Heart right ventricle (tissue), 16 donors: ENCODE data around the gene GAB3. TPM values are rescaled to one million over a fixed set of nuclear protein-coding genes. Genes with fewer than 3 reads are reported as not detected.
"Not testable (repeated sequence)": the region's sequence is repeated elsewhere in the genome, so short reads cannot be mapped to it uniquely, and the experiment has no call there.

Experiments used
- ATAC-seq, 8 donors: fragments of 200-7000 bp; cut with Tn5 transposase; one replicate each; pipeline ENCODE4 v1.9.1; 2020; ENCODE audit warnings: mild to moderate bottlenecking in 8 of 8, moderate library complexity in 8 of 8, moderate number of reproducible peaks in 1 of 8
- DNase-seq, 2 donors: peaks; one replicate each; pipeline ENCODE4 v3.0.0-alpha.2; 2020
- H3K27ac ChIP-seq, 10 donors: fragments of 200-600 bp; sonication (generic) in 2 of 10; one replicate each; pipeline versions ENCODE4 v1.5.0 to v1.8.0; 2020 to 2022; ENCODE audit warnings: mild to moderate bottlenecking in 3 of 10
- H3K27me3 ChIP-seq, 7 donors: fragments of 200-600 bp; one replicate each; pipeline ENCODE4 v1.8.0; 2021 to 2022; ENCODE audit warnings: mild to moderate bottlenecking in 2 of 7
- H3K36me3 ChIP-seq, 9 donors: fragments of 200-600 bp; sonication (generic) in 1 of 9; one replicate each; pipeline versions ENCODE4 v1.5.0 to v1.8.0; 2020 to 2022; ENCODE audit warnings: mild to moderate bottlenecking in 2 of 9
- H3K4me1 ChIP-seq, 9 donors: fragments of 200-600 bp; sonication (generic) in 1 of 9; one replicate each; pipeline versions ENCODE4 v1.5.0 to v1.8.0; 2020 to 2022; ENCODE audit warnings: mild to moderate bottlenecking in 4 of 9
- H3K4me3 ChIP-seq, 10 donors: fragments of 200-600 bp; sonication (generic) in 2 of 10; one replicate each; pipeline versions ENCODE4 v1.5.0 to v1.8.0; 2020 to 2022; ENCODE audit warnings: mild to moderate bottlenecking in 7 of 10, moderate library complexity in 2 of 10
- H3K9me3 ChIP-seq, 11 donors: fragments of 200-600 bp in 10 of 11; sonication (generic) in 2 of 11; one replicate each; pipeline versions ENCODE4 v1.5.0 to v1.8.0; 2013 to 2022; ENCODE audit warnings: mild to moderate bottlenecking in 2 of 11, control low read depth in 1 of 11, moderate library complexity in 1 of 11
- CTCF ChIP-seq, 9 donors: fragments of 200-600 bp; sonication (generic) in 2 of 9; IDR thresholded peaks; one replicate each; pipeline versions ENCODE4 v1.5.0 to v1.8.0; 2021 to 2022; ENCODE audit warnings: antibody characterized with exemption in 9 of 9, mild to moderate bottlenecking in 5 of 9, moderate library complexity in 1 of 9
- WGBS, 2 donors: extraction: QIAGEN DNeasy Blood & Tissue Kit; methylation state at CpG; one replicate each; pipeline ENCODE4 v1.1.7; 2013; ENCODE audit warnings: inconsistent platforms in 1 of 2; 5-methylcytosine and 5-hydroxymethylcytosine counted together
- intact Hi-C, 10 donors: fragments of 100-400 bp; cut with DNase I; formaldehyde crosslinking; loops; one replicate each; pipeline versions ENCODE4 v1.11.1 to v1.14.2; 2022
- polyA plus RNA-seq, 2 donors: library from polyadenylated mRNA; stranded (reverse); fragments of 200-250 nt; gene quantifications; one replicate each; pipeline ENCODE4 v1.2.3, GENCODE V29; 2013
- total RNA-seq, 10 donors: library from RNA; stranded (reverse); fragmentation: NEBNext Ultra II Directional in 3 of 10; extraction: Animal tissue kit (Norgen Biotek cat#: 25700) in 3 of 10; gene quantifications; one replicate each; pipeline versions ENCODE4 v1.2.1 to v1.2.4, GENCODE V29; 2021 to 2023
- donor health status: Arrhythmogenic right ventricular cardiomyopathy.
- donor health status: ischemic (EF 13 %, LVEDD 7.1; RV severe dilation, severe dysfunction).
- donor health status: healthy with polysubstance abuse.
- donor health status: DM: no; HTN: yes; CAD: no.
- donor health status: DM: no; HTN: no; CAD: no.
- donor health status: ischemic (EF 25% LVEDD 6.9; RV normal size, moderate dysfunction).
- donor health status: ischemic (EF 25% LVEDD 5.7; RV mildly dilated, moderate dysfunction).
- donor health status: healthy.
- donor health status: DM: yes; HTN: yes; CAD: no.
- donor health status: Ischemic cardiomyopathy.
- donor health status: ischemic (EF 35%, LVEDD 5.7; RV mildly dilated, moderate dysfunction).
- donor health status: nonischemic (EF 11% LVEDD 7.7; RV severe dilation, severe dysfunction).
- donor health status: DM: yes; HTN: yes; CAD: no.
- donor health status: PGD.
- donor health status: ischemic (EF 29% LVEDD 5.4; RV normal size, mild dysfunction).
- donor health status: nonischemic (EF 23%, LVEDD 6.1; RV moderate dilation, normal function).

Gene GAB3
- total and polyA plus RNA-seq, 12 donors, result 5.9 to 32.1 (median 22.0) TPM

GRCh38 chrX:154654925-154655324, 96.0 kb downstream of the GAB3 start:
- no peaks in the 10 kb centered on the region for H3K36me3 ChIP-seq
- no peaks in the 10 kb centered on the region for H3K27me3 ChIP-seq
- DNase-seq (no peak), ATAC-seq (no peak)
- no peaks in the 10 kb centered on the region for H3K4me1 ChIP-seq
- H3K4me3 ChIP-seq, result no peak overlapping the region
- no peak for TF ChIP-seq CTCF (IDR thresholded peaks at IDR 0.05)
- H3K9me3 ChIP-seq, result no peaks in the 10 kb centered on the region
- intact Hi-C loops, result no loop called here
- H3K27ac ChIP-seq, result no peak overlapping the region
- WGBS, 2 donors, result 88 to 94% methylated on average over 12 to 15 of the region's 15 CpGs

- Histone ChIP-seq H3K4me3 (no peak overlapping the region), H3K27ac (no peak overlapping the region), H3K4me1 (no peaks in the 10 kb centered on the region), H3K36me3 (no peaks in the 10 kb centered on the region), H3K9me3 (no peaks in the 10 kb centered on the region), H3K27me3 (no peaks in the 10 kb centered on the region)
- intact Hi-C loops, result no loop called here
- no peak for TF ChIP-seq CTCF (IDR thresholded peaks at IDR 0.05)
- ATAC-seq, result no peak
- no peak for DNase-seq
- 76 to 83% methylated on average over 7 to 10 of the region's 10 CpGs for WGBS, 2 donors
These were observed 96.5 kb downstream of the GAB3 start for GRCh38 chrX:154654372-154654771.

- DNase-seq, H3K27me3 ChIP-seq, H3K36me3 ChIP-seq, H3K4me1 ChIP-seq, intact Hi-C loops, H3K9me3 ChIP-seq, H3K27ac ChIP-seq, H3K4me3 ChIP-seq: not testable (repeated sequence)
- WGBS, 2 donors, result no CpG with 5 or more reads among the region's 27 CpGs
- peak in 1 of 8 donors; percentile 57 for ATAC-seq
These were observed 97.5 kb downstream of the GAB3 start, which contains the start of gene CTAG2 for GRCh38 chrX:154653413-154653812. CTAG2 (minus strand) TSS chrX:154653579; CDS start chrX:154653515, 64 bp downstream.

GRCh38 chrX:154653048-154653401, 97.9 kb downstream of the GAB3 start:
- Histone ChIP-seq H3K4me1 (no peaks in the 10 kb centered on the region), H3K27ac (no peak overlapping the region), H3K27me3 (no peaks in the 10 kb centered on the region), H3K36me3 (no peaks in the 10 kb centered on the region), H3K4me3 (no peak overlapping the region), H3K9me3 (no peaks in the 10 kb centered on the region)
- DNase-seq, result no peak
- no peak for ATAC-seq
- intact Hi-C loops, result no loop called here
- TF ChIP-seq CTCF (IDR thresholded peaks at IDR 0.05), result no peak
- WGBS, 2 donors, result 95 to 100% methylated on average over 15 to 21 of the region's 23 CpGs

- intact Hi-C loops, result no loop called here
- ATAC-seq, result no peak
- no peaks in the 10 kb centered on the region for H3K36me3 ChIP-seq
- TF ChIP-seq CTCF (IDR thresholded peaks at IDR 0.05), result no peak
- no peak overlapping the region for H3K4me3 ChIP-seq
- H3K9me3 ChIP-seq, result no peaks in the 10 kb centered on the region
- no peaks in the 10 kb centered on the region for H3K27me3 ChIP-seq
- no peak overlapping the region for H3K27ac ChIP-seq
- no peaks in the 10 kb centered on the region for H3K4me1 ChIP-seq
- 97 to 98% methylated on average over 23 to 29 of the region's 30 CpGs for WGBS, 2 donors
- DNase-seq, result no peak
These were observed 98.4 kb downstream of the GAB3 start for GRCh38 chrX:154652311-154653047.
